Activated naive CD4-positive, alpha-beta T cell treated with anti-CD3 and anti-CD28 coated beads for 36 hours (primary cell): ENCODE data around the gene ZNF652. TPM values are rescaled to one million over a fixed set of nuclear protein-coding genes. Genes with fewer than 3 reads are reported as not detected.

Source experiments
- CTCF ChIA-PET: fragments of 350-600 bp; sonication (Branson Sonifier 250); formaldehyde crosslinking; loops from one replicate; lab custom pipeline; 2021; ENCODE audit warnings: antibody characterized with exemption; lab: Charles Lee
- DNase-seq: peaks from one replicate; pipeline ENCODE4 v3.0.0-alpha.2; 2020
- H3K27ac Mint-ChIP-seq: one replicate; pipeline ENCODE4 v1.8.0; 2021; ENCODE audit warnings: mild to moderate bottlenecking, mixed read lengths
- H3K27me3 Mint-ChIP-seq: one replicate; pipeline ENCODE4 v1.8.0; 2021; ENCODE audit warnings: low read depth, mixed read lengths
- H3K36me3 Mint-ChIP-seq: one replicate; pipeline ENCODE4 v1.8.0; 2021; ENCODE audit warnings: low read depth, mixed read lengths
- H3K4me1 Mint-ChIP-seq: one replicate; pipeline ENCODE4 v1.8.0; 2021; ENCODE audit warnings: low read depth, mixed read lengths
- H3K4me3 Mint-ChIP-seq: one replicate; pipeline ENCODE4 v1.8.0; 2021; ENCODE audit warnings: mild to moderate bottlenecking, moderate library complexity, mixed read lengths
- H3K9me3 Mint-ChIP-seq: one replicate; pipeline ENCODE4 v1.8.0; 2021; ENCODE audit warnings: mixed read lengths
- intact Hi-C: fragments of 100-400 bp; cut with micrococcal nuclease; formaldehyde crosslinking; loops from one replicate; pipeline ENCODE4 v1.15.1; 2023
- total RNA-seq, 2 experiments: library from RNA; stranded (reverse); gene quantifications; one replicate each; pipeline ENCODE4 v1.2.3, GENCODE V29; 2021

ZNF652 gene
- total RNA-seq, 2 experiments from 2014 or later: 5.5 to 5.8 TPM

- no peaks in the 10 kb centered on the region for H3K36me3 Mint-ChIP-seq
- DNase-seq: peak; percentile 27
- H3K27me3 Mint-ChIP-seq: no peaks in the 10 kb centered on the region
- CTCF ChIA-PET: interaction anchor here (1.8 kb wide), 1 partner anchor 37 kb away, joined by 4 read pairs; no protein-coding TSS in a partner anchor
- peak overlapping the region; percentile 42 for H3K27ac Mint-ChIP-seq
- H3K9me3 Mint-ChIP-seq: no peaks in the 10 kb centered on the region
- peak overlapping the region; percentile 0 for H3K4me3 Mint-ChIP-seq
- peaks cover 45% of the 10 kb centered on the region for H3K4me1 Mint-ChIP-seq
- intact Hi-C loops: loop anchor here (1.0 kb wide), 1 partner anchor 14 kb away; no protein-coding TSS in a partner anchor
These were observed 33.9 kb downstream of the ZNF652 start for GRCh38 chr17:49327835-49328784.

- no peak overlapping the region for H3K27ac Mint-ChIP-seq
- intact Hi-C loops: no loop called here
- H3K9me3 Mint-ChIP-seq: no peaks in the 10 kb centered on the region
- no peaks in the 10 kb centered on the region for H3K36me3 Mint-ChIP-seq
- DNase-seq: no peak
- CTCF ChIA-PET: interaction anchor here (0.6 to 1.5 kb wide), 3 partner anchors 10 to 99 kb away, joined by 4 to 6 read pairs (median 5); no protein-coding TSS in a partner anchor
- H3K27me3 Mint-ChIP-seq: no peaks in the 10 kb centered on the region
- peaks cover 45% of the 10 kb centered on the region for H3K4me1 Mint-ChIP-seq
- no peak overlapping the region for H3K4me3 Mint-ChIP-seq
These were observed 36.1 kb downstream of the ZNF652 start for GRCh38 chr17:49325980-49326379.

- no peak for DNase-seq
- H3K9me3 Mint-ChIP-seq: no peaks in the 10 kb centered on the region
- CTCF ChIA-PET: interaction anchor here (0.8 to 7.8 kb wide), 8 partner anchors 11 to 81 kb away, joined by 3 to 105 read pairs (median 4); no protein-coding TSS in a partner anchor
- no peaks in the 10 kb centered on the region for H3K36me3 Mint-ChIP-seq
- H3K27ac Mint-ChIP-seq: no peak overlapping the region
- no peaks in the 10 kb centered on the region for H3K27me3 Mint-ChIP-seq
- intact Hi-C loops: loop anchor here (5.0 kb wide), 1 partner anchor 239 kb away; no protein-coding TSS in a partner anchor
- peaks cover 28% of the 10 kb centered on the region for H3K4me1 Mint-ChIP-seq
- H3K4me3 Mint-ChIP-seq: no peak overlapping the region
These were observed 43.5 kb downstream of the ZNF652 start for GRCh38 chr17:49318435-49318965.

GRCh38 chr17:49316889-49317675 is 45.0 kb downstream of the ZNF652 start:
- H3K36me3 Mint-ChIP-seq: peaks cover 2% of the 10 kb centered on the region
- H3K4me3 Mint-ChIP-seq: no peak overlapping the region
- H3K27me3 Mint-ChIP-seq: no peaks in the 10 kb centered on the region
- CTCF ChIA-PET: interaction anchor here (0.6 to 7.8 kb wide), 15 partner anchors 8 to 137 kb away, joined by 3 to 105 read pairs (median 5); no protein-coding TSS in a partner anchor
- no peak overlapping the region for H3K27ac Mint-ChIP-seq
- intact Hi-C loops: loop anchor here (5.0 kb wide), 1 partner anchor 240 kb away; no protein-coding TSS in a partner anchor
- H3K4me1 Mint-ChIP-seq: peaks cover 26% of the 10 kb centered on the region
- no peaks in the 10 kb centered on the region for H3K9me3 Mint-ChIP-seq
- no peak for DNase-seq

- CTCF ChIA-PET: interaction anchor here (0.7 to 7.8 kb wide), 20 partner anchors 9 to 137 kb away, joined by 3 to 105 read pairs (median 5); no protein-coding TSS in a partner anchor
These were observed 45.8 kb downstream of the ZNF652 start for GRCh38 chr17:49316258-49316570.

GRCh38 chr17:49315551-49316257 is 46.3 kb downstream of the ZNF652 start:
- Mint-ChIP-seq H3K27me3 (no peaks in the 10 kb centered on the region), H3K27ac (peak overlapping the region; percentile 62)
- intact Hi-C loops: loop anchor here (1.0 to 5.0 kb wide), 7 partner anchors 27 to 242 kb away; no protein-coding TSS in a partner anchor

More at GRCh38 chr17:49316258-49316570, 45.8 kb downstream of the ZNF652 start:
- H3K36me3 Mint-ChIP-seq: peaks cover 2% of the 10 kb centered on the region
- no peaks in the 10 kb centered on the region for H3K27me3 Mint-ChIP-seq
- no peak for DNase-seq
- peaks cover 26% of the 10 kb centered on the region for H3K4me1 Mint-ChIP-seq
- peak overlapping the region; percentile 62 for H3K27ac Mint-ChIP-seq
- no peak overlapping the region for H3K4me3 Mint-ChIP-seq
- H3K9me3 Mint-ChIP-seq: no peaks in the 10 kb centered on the region
- intact Hi-C loops: loop anchor here (5.0 kb wide), 1 partner anchor 241 kb away; no protein-coding TSS in a partner anchor

GRCh38 chr17:49312722-49313121 is 49.3 kb downstream of the ZNF652 start:
- peaks cover 2% of the 10 kb centered on the region for H3K36me3 Mint-ChIP-seq
- intact Hi-C loops: no loop called here
- peaks cover 22% of the 10 kb centered on the region for H3K4me1 Mint-ChIP-seq
- no peak for DNase-seq
- no peaks in the 10 kb centered on the region for H3K9me3 Mint-ChIP-seq
- no peak overlapping the region for H3K27ac Mint-ChIP-seq
- H3K4me3 Mint-ChIP-seq: no peak overlapping the region
- CTCF ChIA-PET: interaction anchor here (0.6 to 2.9 kb wide), 2 partner anchors 56 to 71 kb away, joined by 4 to 9 read pairs; no protein-coding TSS in a partner anchor
- H3K27me3 Mint-ChIP-seq: no peaks in the 10 kb centered on the region

More at GRCh38 chr17:49315551-49316257, 46.3 kb downstream of the ZNF652 start:
- Mint-ChIP-seq H3K4me1 (peaks cover 23% of the 10 kb centered on the region), H3K9me3 (no peaks in the 10 kb centered on the region), H3K36me3 (peaks cover 2% of the 10 kb centered on the region), H3K4me3 (peak overlapping the region; percentile 41)
- CTCF ChIA-PET: interaction anchor here (0.7 to 7.8 kb wide), 25 partner anchors 8 to 580 kb away, joined by 3 to 105 read pairs (median 5); no protein-coding TSS in a partner anchor
- peak; percentile 91 for DNase-seq

- CTCF ChIA-PET: interaction anchor here (0.6 to 2.3 kb wide), 4 partner anchors 10 to 139 kb away, joined by 3 to 6 read pairs (median 4); no protein-coding TSS in a partner anchor
- intact Hi-C loops: no loop called here
- no peak for DNase-seq
These were observed 62.1 kb downstream of the ZNF652 start for GRCh38 chr17:49299996-49300395.

GRCh38 chr17:49298371-49298976 is 63.6 kb downstream of the ZNF652 start:
- Mint-ChIP-seq H3K9me3 (no peaks in the 10 kb centered on the region), H3K4me1 (peaks cover 4% of the 10 kb centered on the region), H3K4me3 (no peak overlapping the region), H3K27me3 (no peaks in the 10 kb centered on the region), H3K27ac (no peak overlapping the region), H3K36me3 (no peaks in the 10 kb centered on the region)
- no peak for DNase-seq
- intact Hi-C loops: no loop called here
- CTCF ChIA-PET: interaction anchor here (0.5 to 0.7 kb wide), 4 partner anchors 17 to 414 kb away, joined by 3 to 4 read pairs (median 3); no protein-coding TSS in a partner anchor

More at GRCh38 chr17:49299996-49300395, 62.1 kb downstream of the ZNF652 start:
- no peaks in the 10 kb centered on the region for H3K4me1 Mint-ChIP-seq
- no peaks in the 10 kb centered on the region for H3K27me3 Mint-ChIP-seq
- no peak overlapping the region for H3K4me3 Mint-ChIP-seq
- H3K27ac Mint-ChIP-seq: no peak overlapping the region
- H3K9me3 Mint-ChIP-seq: no peaks in the 10 kb centered on the region
- H3K36me3 Mint-ChIP-seq: no peaks in the 10 kb centered on the region

GRCh38 chr17:49297141-49297540 is 64.9 kb downstream of the ZNF652 start:
- Mint-ChIP-seq H3K36me3 (no peaks in the 10 kb centered on the region), H3K4me3 (no peak overlapping the region), H3K4me1 (peaks cover 6% of the 10 kb centered on the region), H3K27me3 (no peaks in the 10 kb centered on the region), H3K27ac (no peak overlapping the region), H3K9me3 (no peaks in the 10 kb centered on the region)
- CTCF ChIA-PET: interaction anchor here (0.8 to 1.8 kb wide), 4 partner anchors 72 to 618 kb away, joined by 3 to 7 read pairs (median 4); no protein-coding TSS in a partner anchor
- no peak for DNase-seq
- intact Hi-C loops: no loop called here
